Testis (tissue), 3 donors: ENCODE results near the gene NUDT1. TPM values are rescaled to one million over a fixed set of nuclear protein-coding genes. Genes with fewer than 3 reads are reported as not detected.

ENCODE experiments used
- DNase-seq: peaks from one replicate; pipeline ENCODE4 v3.0.0-alpha.2; 2019
- H3K27ac ChIP-seq, 2 donors: fragments of 200-600 bp; sonication (generic); one replicate each; pipeline ENCODE4 v1.5.1; 2019
- H3K27me3 ChIP-seq: fragments of 200-600 bp; sonication (generic); one replicate; pipeline ENCODE4 v1.5.1; 2019
- H3K36me3 ChIP-seq: fragments of 200-600 bp; sonication (generic); one replicate; pipeline ENCODE4 v1.5.1; 2017; ENCODE audit warnings: low read depth; ENCODE audit errors: missing control alignments
- H3K4me1 ChIP-seq: fragments of 200-600 bp; sonication (generic); one replicate; pipeline ENCODE4 v1.5.1; 2019
- H3K4me3 ChIP-seq, 2 donors: fragments of 200-600 bp; sonication (generic); one replicate each; pipeline ENCODE4 v1.5.1; 2017 to 2019
- H3K9me3 ChIP-seq: fragments of 200-600 bp; sonication (generic); one replicate; pipeline ENCODE4 v1.5.1; 2017
- POLR2A ChIP-seq: fragments of 450-650 bp; IDR thresholded peaks from one replicate; pipeline ENCODE4 v1.6.1; 2017; ENCODE audit warnings: antibody characterized with exemption, mild to moderate bottlenecking, moderate library complexity
- WGBS, 2 donors: methylation state at CpG; one replicate each; pipeline ENCODE4 v1.1.5; 2018; 5-methylcytosine and 5-hydroxymethylcytosine counted together
- intact Hi-C: fragments of 100-400 bp; cut with DNase I; formaldehyde crosslinking; loops from one replicate; pipeline ENCODE4 v1.15.1; 2023; ENCODE audit warnings: low total_unique reads
- polyA plus RNA-seq: library from polyadenylated mRNA; stranded (reverse); fragments of 350-450 nt; fragmentation: Illumina TruSeq; extraction: RNeasy Lipid Tissue Mini Kit (QIAGEN cat#74804); gene quantifications from one replicate; pipeline ENCODE4 v1.2.3, GENCODE V29; 2014; ENCODE audit warnings: low read depth, low replicate concordance; ENCODE audit not compliant: insufficient read depth
- total RNA-seq, 2 donors: library from RNA; depleted of rRNA; stranded (reverse); fragments of >200 nt; gene quantifications; one replicate each; pipeline ENCODE4 v1.2.3, GENCODE V29; 2016
- TF ChIP-seq, protein P1 (sequence below), 3 experiments: fragments of 450-650 bp in 2 of 3; fragments of 200-600 bp in 1 of 3; sonication (generic) in 1 of 3; IDR thresholded peaks; one replicate each; pipeline ENCODE4 v1.5.1; 2016 to 2019; ENCODE audit warnings: antibody characterized with exemption in 3 of 3, mild to moderate bottlenecking in 2 of 3, moderate library complexity in 1 of 3

Gene NUDT1
- total and polyA plus RNA-seq, 3 donors from 2014 or later, result 27.5 to 68.0 (median 39.4) TPM

DNA sequence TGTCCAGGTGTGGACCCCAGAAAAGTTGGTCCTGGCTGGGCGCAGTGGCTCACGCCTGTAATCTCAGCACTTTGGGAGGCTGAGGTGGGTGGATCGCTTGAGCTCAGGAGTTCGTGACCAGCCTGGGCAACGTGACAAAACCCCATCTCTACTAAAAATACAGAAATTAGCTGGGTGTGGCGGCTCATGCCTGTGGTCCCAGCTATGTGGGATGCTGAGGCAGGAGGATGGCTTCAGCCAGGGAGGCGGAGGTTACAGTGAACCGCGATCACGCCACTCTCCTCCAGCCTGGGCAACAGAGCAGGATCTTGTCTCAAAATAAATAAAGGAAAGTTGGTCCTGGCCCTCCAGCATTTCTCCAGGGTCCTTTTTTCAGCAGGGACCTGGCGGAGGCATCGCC lies 1.4 kb downstream of the NUDT1 start:
- H3K4me1 ChIP-seq, result peaks cover 13% of the 10 kb centered on the region
- no peak overlapping the region for H3K27ac ChIP-seq
- intact Hi-C loops, result no loop called here
- WGBS, 2 donors, result 83 to 86% methylated on average over 11 to 12 of the region's 12 CpGs
- no peaks in the 10 kb centered on the region for H3K27me3 ChIP-seq
- no peak overlapping the region for H3K4me3 ChIP-seq
- no peaks in the 10 kb centered on the region for H3K36me3 ChIP-seq
- no peak for DNase-seq
- no peak for TF ChIP-seq POLR2A
- TF ChIP-seq, protein P1, sequence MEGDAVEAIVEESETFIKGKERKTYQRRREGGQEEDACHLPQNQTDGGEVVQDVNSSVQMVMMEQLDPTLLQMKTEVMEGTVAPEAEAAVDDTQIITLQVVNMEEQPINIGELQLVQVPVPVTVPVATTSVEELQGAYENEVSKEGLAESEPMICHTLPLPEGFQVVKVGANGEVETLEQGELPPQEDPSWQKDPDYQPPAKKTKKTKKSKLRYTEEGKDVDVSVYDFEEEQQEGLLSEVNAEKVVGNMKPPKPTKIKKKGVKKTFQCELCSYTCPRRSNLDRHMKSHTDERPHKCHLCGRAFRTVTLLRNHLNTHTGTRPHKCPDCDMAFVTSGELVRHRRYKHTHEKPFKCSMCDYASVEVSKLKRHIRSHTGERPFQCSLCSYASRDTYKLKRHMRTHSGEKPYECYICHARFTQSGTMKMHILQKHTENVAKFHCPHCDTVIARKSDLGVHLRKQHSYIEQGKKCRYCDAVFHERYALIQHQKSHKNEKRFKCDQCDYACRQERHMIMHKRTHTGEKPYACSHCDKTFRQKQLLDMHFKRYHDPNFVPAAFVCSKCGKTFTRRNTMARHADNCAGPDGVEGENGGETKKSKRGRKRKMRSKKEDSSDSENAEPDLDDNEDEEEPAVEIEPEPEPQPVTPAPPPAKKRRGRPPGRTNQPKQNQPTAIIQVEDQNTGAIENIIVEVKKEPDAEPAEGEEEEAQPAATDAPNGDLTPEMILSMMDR (IDR thresholded peaks at IDR 0.05), result no peak
- no peaks in the 10 kb centered on the region for H3K9me3 ChIP-seq

DNA sequence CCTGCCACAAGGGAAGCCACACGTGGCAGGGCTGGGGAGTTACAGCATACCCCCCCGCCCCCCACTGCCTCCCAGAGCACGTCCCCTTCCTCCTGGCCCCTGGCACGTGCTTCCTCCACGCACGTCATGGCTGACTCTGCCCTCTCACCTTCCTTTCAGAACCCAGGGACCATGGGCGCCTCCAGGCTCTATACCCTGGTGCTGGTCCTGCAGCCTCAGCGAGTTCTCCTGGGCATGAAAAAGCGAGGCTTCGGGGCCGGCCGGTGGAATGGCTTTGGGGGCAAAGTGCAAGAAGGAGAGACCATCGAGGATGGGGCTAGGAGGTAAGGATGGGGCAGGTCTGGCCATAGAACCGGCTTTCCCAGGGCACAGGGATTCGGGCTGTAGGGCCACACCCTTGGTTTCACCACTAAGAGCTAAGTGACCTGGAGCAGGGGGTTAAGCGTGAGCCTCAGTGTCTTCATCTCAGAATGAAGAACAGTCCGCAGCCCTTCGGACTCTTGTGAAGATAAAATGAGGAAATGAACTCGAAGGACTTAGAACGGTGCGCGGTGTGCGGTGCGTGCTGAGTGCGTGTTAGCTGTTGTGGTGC lies 2.5 kb downstream of the NUDT1 start:
- Histone ChIP-seq H3K9me3 (no peaks in the 10 kb centered on the region), H3K27me3 (no peaks in the 10 kb centered on the region), H3K4me3 (no peak overlapping the region), H3K36me3 (no peaks in the 10 kb centered on the region), H3K4me1 (peaks cover 13% of the 10 kb centered on the region), H3K27ac (no peak overlapping the region)
- TF ChIP-seq POLR2A, result no peak
- TF ChIP-seq, protein P1 (IDR thresholded peaks at IDR 0.05), result no peak
- DNase-seq, result no peak
- intact Hi-C loops, result no loop called here
- WGBS, 2 donors, result 85 to 90% methylated on average over 20 to 25 of the region's 25 CpGs

DNA sequence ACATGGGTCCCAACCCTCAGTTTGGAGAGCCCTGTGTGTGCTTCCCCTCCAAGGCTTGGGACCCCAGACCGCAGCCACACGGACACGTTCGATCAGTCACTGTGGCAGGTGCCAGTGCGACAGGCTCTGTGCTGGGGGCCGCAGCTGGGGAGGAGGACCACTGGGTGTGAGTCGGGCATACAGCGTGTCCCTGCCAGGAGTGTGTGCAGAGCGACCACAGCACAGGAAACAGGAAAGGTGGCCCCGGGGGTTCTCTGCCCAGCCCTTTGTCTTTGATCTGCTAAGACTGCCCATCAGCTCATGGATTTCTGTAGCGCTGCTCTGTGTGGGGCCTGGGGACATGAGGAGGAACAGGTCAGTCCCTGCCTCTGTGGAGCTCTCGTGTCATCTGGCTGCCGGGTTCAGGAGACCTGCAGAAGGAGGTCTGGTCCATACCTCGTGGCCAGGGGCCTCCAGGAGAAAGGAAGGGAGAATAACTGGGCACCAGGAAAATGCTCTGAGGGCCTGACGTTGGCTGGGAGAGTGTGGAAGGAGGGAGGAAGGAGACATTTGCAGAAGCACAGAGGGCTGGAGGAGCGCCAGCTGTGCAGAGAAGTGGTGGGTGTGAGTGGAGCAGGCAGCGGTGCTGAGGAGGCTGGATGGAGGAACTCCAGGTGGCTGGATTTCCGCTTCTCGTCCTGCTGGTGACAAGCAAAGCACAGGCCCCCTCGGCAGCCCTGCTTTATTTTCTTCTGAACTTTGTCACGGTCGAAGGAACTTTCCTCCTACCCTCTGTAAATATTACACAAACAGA lies 4.1 kb downstream of the NUDT1 start:
- no peaks in the 10 kb centered on the region for H3K36me3 ChIP-seq

DNA sequence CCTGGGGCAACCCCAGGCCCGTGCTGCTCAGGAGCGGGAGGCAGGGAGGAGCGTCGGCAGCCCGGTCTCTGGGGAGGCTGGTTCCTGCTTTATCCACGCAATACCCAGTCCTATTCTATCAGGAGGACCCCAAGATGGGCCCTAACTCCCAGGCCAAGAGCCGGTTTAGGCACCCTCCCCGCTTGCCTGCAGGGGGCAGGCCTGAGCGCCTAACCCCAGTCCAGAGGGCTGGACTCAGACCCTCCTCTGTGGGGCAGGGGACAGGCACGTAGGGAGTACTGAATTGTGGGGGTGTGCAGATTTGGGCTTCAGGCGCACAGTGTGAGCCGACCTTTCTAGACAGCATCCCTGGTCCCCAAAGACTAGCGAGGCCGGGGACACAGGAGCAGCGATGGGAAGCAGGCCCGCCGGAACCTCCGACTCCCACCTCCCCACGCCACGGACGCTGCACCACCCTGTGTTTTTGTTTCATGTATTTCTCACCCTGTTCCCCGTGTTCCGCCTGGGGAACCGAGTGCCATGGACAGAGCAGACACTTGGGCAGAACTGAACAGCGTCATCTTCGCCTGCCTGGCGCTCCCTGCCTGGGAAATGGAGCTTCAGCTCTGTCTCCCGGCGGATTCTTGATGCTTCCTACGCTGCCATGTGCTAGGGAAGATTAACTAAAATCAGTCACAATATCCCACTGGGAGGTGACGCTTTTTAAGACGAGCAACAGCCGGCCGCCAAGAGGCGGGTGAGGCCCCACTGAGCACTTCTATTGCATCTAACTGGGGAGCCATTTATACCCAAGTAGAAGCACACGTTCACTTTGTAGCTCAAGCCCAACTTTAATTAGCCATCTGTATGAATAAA lies 5.3 kb downstream of the NUDT1 start:
- 68 to 76% methylated on average over 19 to 36 of the region's 36 CpGs for WGBS, 2 donors
- H3K36me3 ChIP-seq, result no peaks in the 10 kb centered on the region
- peaks cover 4% of the 10 kb centered on the region for H3K4me1 ChIP-seq
- H3K27ac ChIP-seq, result no peak overlapping the region
- H3K4me3 ChIP-seq, result no peak overlapping the region
- H3K27me3 ChIP-seq, result no peaks in the 10 kb centered on the region
- DNase-seq, result no peak
- no peaks in the 10 kb centered on the region for H3K9me3 ChIP-seq
- intact Hi-C loops, result no loop called here
- TF ChIP-seq, protein P1 (IDR thresholded peaks at IDR 0.05), result peak; percentile 16 to 65 (median 39)
- no peak for TF ChIP-seq POLR2A

More for the DNA sequence above, 4.1 kb downstream of the NUDT1 start:
- Histone ChIP-seq H3K9me3 (no peaks in the 10 kb centered on the region), H3K27ac (no peak overlapping the region), H3K4me3 (no peak overlapping the region), H3K4me1 (peaks cover 6% of the 10 kb centered on the region), H3K27me3 (no peaks in the 10 kb centered on the region)
- WGBS, 2 donors, result 76 to 77% methylated on average over 19 to 22 of the region's 22 CpGs
- intact Hi-C loops, result no loop called here
- no peak for DNase-seq
- no peak for TF ChIP-seq POLR2A
- TF ChIP-seq, protein P1 (IDR thresholded peaks at IDR 0.05), result no peak
